HEK293 (cell line): Measurements from ENCODE around the gene ANKRD37.

Experiments
- ATF2 ChIP-seq: fragments of 450-650 bp; formaldehyde crosslinking; IDR thresholded peaks from 2 replicates; pipeline ENCODE4 v1.5.1; 2016; ENCODE audit warnings: missing biosample characterization, missing genetic modification characterization, low read depth
- INSM2 ChIP-seq: fragments of 450-650 bp; formaldehyde crosslinking; IDR thresholded peaks from 2 replicates; pipeline ENCODE4 v1.5.1; 2016; ENCODE audit warnings: missing biosample characterization, missing genetic modification characterization
- MZF1 ChIP-seq: fragments of 450-650 bp; formaldehyde crosslinking; IDR thresholded peaks from 2 replicates; pipeline ENCODE4 v1.5.1; 2017; ENCODE audit warnings: missing biosample characterization, missing genetic modification characterization, borderline replicate concordance
- YY1 ChIP-seq: fragments of 450-650 bp; formaldehyde crosslinking; IDR thresholded peaks from 2 replicates; pipeline ENCODE4 v1.5.1; 2018; ENCODE audit warnings: missing biosample characterization, missing genetic modification characterization
- ZNF121 ChIP-seq: fragments of 450-650 bp; formaldehyde crosslinking; IDR thresholded peaks from 2 replicates; pipeline ENCODE4 v1.5.1; 2016; ENCODE audit warnings: missing biosample characterization, missing genetic modification characterization
- ZNF174 ChIP-seq: fragments of 450-650 bp; formaldehyde crosslinking; IDR thresholded peaks from 2 replicates; pipeline ENCODE4 v1.5.0; 2017; ENCODE audit warnings: missing biosample characterization, mild to moderate bottlenecking, missing genetic modification characterization
- ZNF24 ChIP-seq: fragments of 450-650 bp; formaldehyde crosslinking; IDR thresholded peaks from 2 replicates; pipeline ENCODE4 v1.5.1; 2016; ENCODE audit warnings: missing biosample characterization, missing genetic modification characterization
- ZNF280D ChIP-seq: fragments of 450-650 bp; formaldehyde crosslinking; IDR thresholded peaks from 2 replicates; pipeline ENCODE4 v1.5.1; 2016; ENCODE audit warnings: missing biosample characterization, missing genetic modification characterization
- ZNF423 ChIP-seq: fragments of 450-650 bp; formaldehyde crosslinking; IDR thresholded peaks from 2 replicates; pipeline ENCODE4 v1.5.1; 2016; ENCODE audit warnings: missing biosample characterization, missing genetic modification characterization
- ZNF433 ChIP-seq: fragments of 450-650 bp; formaldehyde crosslinking; IDR thresholded peaks from 2 replicates; pipeline ENCODE4 v1.5.1; 2016; ENCODE audit warnings: missing biosample characterization, missing genetic modification characterization, low read depth
- ZNF513 ChIP-seq: fragments of 450-650 bp; IDR thresholded peaks from 2 replicates; pipeline ENCODE4 v1.5.1; 2018; ENCODE audit warnings: missing biosample characterization, missing genetic modification characterization
- TF ChIP-seq, protein P1 (sequence below): fragments of 450-650 bp; formaldehyde crosslinking; IDR thresholded peaks from 2 replicates; pipeline ENCODE4 v1.5.1; 2016; ENCODE audit warnings: missing biosample characterization, missing genetic modification characterization
- TF ChIP-seq, protein P2 (sequence below): fragments of 450-650 bp; formaldehyde crosslinking; IDR thresholded peaks from 2 replicates; pipeline ENCODE4 v1.5.1; 2016; ENCODE audit warnings: missing biosample characterization, missing genetic modification characterization

DNA sequence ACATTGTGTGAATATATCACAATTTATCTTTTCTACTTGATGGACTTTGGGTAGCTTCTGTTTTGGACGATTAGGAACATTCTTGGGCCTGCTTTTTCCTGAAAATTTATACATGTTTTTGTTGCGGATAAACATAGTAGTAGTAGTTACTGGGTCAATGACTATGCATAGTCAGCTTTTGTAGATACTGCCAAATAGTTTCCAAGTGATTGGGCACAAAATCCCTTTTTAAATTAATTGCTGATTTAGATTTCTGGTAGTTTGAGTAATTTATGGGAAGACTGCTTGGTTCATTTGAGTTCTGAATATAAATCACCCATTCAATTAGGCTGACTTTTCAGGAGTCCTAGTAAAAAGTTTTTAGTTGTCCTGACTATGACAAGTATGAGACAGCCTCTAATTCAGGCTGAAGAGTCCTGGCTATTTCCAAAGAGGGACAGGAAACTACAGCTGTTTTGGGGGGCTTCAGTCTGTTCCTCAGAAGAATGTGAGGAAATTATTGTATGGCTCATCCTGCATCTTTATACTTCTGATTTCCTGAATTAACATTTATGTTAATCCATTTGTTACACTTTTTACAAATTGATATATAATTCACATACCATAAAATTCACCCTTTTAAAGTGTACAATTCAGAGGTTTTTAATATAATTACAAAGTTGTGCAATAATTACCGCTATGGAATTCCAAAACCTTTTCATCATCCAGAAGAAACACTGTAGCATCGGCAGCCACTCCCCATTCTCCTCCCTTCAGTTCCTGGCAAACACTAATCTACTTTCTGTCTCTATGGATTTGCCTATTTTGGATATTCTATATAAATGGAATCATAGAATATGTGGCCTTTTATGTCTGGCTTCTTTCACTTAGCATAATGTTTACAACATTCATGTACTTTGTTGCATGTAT is 15.1 kb upstream of the ANKRD37 start:
- no peak for TF ChIP-seq ZNF121
- TF ChIP-seq, protein P1, sequence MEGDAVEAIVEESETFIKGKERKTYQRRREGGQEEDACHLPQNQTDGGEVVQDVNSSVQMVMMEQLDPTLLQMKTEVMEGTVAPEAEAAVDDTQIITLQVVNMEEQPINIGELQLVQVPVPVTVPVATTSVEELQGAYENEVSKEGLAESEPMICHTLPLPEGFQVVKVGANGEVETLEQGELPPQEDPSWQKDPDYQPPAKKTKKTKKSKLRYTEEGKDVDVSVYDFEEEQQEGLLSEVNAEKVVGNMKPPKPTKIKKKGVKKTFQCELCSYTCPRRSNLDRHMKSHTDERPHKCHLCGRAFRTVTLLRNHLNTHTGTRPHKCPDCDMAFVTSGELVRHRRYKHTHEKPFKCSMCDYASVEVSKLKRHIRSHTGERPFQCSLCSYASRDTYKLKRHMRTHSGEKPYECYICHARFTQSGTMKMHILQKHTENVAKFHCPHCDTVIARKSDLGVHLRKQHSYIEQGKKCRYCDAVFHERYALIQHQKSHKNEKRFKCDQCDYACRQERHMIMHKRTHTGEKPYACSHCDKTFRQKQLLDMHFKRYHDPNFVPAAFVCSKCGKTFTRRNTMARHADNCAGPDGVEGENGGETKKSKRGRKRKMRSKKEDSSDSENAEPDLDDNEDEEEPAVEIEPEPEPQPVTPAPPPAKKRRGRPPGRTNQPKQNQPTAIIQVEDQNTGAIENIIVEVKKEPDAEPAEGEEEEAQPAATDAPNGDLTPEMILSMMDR (tag by site-specific recombination) = no peak
- TF ChIP-seq ATF2 (tag by site-specific recombination) = no peak
- TF ChIP-seq YY1 (tag by site-specific recombination) = no peak
- TF ChIP-seq ZNF280D (tag by site-specific recombination) = no peak
- TF ChIP-seq ZNF174 = no peak
- no peak for TF ChIP-seq ZNF433
- TF ChIP-seq MZF1 (tag by site-specific recombination) = no peak
- TF ChIP-seq ZNF24 (tag by site-specific recombination) = no peak
- no peak for TF ChIP-seq ZNF513 (tag by site-specific recombination)
- no peak for TF ChIP-seq INSM2 (tag by site-specific recombination)
- TF ChIP-seq, protein P2, sequence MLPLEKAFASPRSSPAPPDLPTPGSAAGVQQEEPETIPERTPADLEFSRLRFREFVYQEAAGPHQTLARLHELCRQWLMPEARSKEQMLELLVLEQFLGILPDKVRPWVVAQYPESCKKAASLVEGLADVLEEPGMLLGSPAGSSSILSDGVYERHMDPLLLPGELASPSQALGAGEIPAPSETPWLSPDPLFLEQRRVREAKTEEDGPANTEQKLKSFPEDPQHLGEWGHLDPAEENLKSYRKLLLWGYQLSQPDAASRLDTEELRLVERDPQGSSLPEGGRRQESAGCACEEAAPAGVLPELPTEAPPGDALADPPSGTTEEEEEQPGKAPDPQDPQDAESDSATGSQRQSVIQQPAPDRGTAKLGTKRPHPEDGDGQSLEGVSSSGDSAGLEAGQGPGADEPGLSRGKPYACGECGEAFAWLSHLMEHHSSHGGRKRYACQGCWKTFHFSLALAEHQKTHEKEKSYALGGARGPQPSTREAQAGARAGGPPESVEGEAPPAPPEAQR = no peak
- no peak for TF ChIP-seq ZNF423 (tag by site-specific recombination)
